ENCODE measurements around the gene GPR27.

GPR27 gene

DNA sequence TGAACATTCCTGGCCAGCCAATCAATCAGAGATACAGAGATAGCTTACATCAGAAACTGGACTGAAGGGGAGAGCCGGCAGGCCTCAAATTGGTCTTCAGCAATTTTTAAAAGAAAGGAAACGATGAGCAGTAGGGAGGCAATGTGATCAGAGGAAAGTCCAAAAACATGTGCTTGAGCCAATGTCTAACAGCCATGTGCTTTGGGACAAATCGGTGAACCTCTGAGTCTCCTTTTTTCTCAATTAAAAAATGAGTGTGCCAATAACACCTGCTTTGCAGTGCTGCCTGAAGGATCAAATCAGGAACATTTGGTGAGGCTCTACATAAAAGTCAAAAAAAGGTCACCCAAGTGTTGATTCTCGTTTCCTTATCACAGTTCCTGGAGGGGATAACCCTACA is 21.0 kb upstream of the GPR27 start:
- no peak for DNase-seq (ENCODE audit: low spot score)

DNA sequence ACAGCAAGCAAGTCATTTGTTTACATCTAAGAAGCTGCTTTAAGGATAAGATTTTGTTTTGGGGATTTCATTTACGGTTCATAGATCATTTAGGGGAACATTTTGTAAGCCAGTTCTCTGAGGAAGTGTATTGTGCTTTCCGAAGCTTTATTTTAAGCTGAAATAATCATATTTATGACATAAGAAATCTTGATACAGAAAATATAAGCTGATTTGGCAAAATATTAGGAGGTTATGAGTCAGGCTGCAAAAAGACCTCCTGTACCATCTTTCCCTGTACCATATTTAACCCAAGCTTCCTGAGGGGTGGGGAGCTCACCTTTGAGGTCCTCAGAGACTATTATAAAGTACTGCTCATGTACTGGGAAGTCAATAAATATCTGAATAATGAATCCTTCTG is 20.3 kb upstream of the GPR27 start:
- no peak for DNase-seq (ENCODE audit: low spot score)

DNA sequence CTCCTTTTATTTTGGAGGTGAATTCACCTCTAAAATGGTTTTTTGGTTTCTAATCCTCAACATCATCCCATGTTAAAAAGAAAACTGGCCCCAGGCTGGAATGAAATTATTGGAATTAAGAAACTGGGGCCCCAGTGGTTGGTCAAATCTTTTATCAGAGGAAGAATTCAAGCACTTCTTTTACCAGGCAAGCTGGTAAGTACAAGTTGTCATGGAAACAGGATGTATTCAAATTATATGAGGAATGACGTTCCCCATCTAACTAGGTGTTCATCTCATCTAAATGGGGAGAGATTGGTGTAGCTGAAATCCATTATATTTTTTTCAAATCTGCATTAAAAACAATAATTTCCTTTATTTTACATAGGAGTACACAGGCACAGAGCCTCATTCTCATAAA is 18.8 kb upstream of the GPR27 start:
- no peak for DNase-seq (ENCODE audit: low spot score)

DNA sequence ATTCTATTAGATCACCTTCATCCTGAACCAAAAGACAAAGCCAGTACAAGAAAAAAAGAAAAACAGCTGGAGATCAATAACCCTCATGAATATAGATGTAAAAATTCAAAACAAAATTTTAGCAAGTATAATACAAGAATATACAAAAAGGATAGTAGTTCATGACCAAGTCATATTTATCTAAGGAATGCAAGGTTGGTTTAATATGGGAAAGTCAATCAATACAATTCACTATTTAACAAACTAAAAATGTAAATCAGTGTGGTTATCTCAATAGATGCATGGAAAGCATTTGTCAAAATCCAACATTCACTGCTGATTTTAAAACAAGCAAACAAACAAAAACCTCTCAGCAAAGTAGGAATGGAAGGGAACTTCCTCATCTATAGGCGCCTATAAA is 11.0 kb upstream of the GPR27 start:
- no peak for DNase-seq (ENCODE audit: low spot score)

DNA sequence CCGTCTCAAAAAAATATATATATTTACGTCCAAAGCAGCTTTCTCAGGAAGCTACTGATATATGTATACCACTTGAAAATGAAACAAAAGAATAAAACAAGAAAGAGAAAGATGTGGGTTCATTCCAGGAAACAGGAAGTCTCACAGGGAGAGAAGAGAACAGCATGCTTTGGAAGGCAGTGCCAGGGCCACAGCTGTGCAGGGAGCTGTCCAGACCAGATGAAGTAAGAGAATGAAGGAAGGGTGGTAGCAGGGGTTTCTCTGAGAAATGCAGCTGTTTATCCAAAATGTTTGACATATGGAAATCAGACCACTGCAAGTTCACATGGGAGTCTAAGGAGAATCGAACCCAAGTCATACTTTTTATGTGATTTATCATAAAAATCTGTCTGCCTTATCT is 8.9 kb upstream of the GPR27 start:
- no peak for DNase-seq (ENCODE audit: low spot score)

DNA sequence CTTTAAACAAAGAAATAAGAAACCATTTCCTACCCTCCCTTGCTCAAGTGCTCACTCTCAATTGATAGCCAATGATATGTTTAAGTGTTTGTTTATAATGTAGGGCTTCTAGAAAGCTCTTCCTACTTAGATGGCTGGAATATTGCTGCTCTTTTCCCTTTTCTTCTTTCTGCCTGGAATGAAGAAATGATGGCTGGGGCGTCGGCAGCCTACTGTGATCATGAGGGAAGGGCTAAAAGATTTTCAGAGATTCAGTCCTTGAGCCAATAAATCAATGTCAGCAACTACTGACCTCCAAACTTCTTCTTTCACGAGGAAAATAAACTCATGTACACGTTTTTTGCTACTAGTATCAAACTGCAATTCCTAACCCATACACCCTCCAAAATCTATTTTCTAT is 2.1 kb upstream of the GPR27 start:
- DNase-seq (ENCODE audit: low spot score): no peak

DNA sequence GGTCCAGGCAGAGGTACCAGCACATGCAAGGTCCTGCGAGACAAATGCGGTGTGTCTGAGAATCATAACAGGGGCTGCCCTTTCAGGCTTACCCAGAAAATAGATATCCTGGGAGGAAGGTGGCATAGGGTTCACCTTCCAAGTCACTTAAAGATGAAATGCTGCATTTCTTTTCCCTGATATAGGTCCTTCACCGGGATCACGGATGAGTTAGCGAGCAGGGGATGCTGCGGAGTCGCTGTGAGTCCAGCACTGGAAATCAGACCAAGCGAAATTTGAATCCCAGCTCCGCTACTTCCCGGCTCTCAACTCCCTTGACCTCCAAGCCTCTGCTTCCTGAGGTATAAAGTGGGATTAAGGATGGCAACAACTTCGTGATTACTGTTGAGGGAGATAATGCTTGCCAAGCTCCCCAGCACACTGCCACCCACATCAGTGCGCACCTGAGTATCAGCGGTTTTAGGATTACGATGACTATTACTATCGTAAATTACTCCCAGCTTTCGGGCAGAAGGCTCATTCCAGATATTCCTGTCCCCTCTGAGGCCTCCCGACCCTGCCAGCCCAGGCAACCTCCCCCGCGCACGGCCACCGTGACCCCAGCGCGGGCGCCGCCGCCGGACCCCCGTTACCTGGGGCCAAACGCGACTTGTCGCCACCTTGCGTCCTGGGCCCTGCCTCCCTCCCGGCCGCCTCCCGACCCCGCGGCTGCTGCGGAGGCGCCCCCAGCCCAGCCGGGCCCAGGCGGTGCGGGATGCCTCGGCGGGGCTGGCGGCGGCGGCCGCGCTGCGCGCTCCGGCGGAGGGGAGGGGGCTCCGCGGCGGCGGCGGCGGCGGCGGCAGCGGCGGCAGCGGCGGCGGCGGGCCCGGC is 589 bp upstream of the GPR27 start:
- no peak for DNase-seq (ENCODE audit: low spot score)

DNA sequence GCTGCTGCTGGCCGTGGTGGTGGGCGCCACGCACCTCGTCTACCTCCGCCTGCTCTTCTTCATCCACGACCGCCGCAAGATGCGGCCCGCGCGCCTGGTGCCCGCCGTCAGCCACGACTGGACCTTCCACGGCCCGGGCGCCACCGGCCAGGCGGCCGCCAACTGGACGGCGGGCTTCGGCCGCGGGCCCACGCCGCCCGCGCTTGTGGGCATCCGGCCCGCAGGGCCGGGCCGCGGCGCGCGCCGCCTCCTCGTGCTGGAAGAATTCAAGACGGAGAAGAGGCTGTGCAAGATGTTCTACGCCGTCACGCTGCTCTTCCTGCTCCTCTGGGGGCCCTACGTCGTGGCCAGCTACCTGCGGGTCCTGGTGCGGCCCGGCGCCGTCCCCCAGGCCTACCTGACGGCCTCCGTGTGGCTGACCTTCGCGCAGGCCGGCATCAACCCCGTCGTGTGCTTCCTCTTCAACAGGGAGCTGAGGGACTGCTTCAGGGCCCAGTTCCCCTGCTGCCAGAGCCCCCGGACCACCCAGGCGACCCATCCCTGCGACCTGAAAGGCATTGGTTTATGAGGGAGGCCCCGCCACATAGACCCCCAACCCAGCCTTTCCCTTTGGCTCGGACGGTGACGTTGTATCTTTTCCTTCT is 1.1 kb downstream of the GPR27 start:
- no peak for DNase-seq (ENCODE audit: low spot score)

DNA sequence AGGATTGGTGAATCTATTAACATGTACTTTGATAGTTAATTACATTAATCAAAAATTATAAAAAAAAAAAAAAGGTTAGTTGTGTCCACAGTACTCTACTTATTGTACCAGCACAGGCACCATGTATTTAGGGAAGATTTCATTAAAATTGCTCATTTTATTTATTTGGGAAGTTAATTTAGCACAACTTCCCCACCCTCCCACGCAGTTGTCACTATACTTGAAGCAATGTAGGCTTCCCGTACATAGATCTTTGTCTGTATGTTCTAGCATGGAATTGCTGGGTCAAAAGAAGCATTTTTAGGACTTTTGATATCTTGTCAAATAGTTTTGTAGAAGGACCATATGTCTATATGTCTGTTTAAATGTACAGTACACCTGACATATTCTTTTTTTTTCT is 4.4 kb downstream of the GPR27 start:
- no peak for DNase-seq (ENCODE audit: low spot score)

DNA sequence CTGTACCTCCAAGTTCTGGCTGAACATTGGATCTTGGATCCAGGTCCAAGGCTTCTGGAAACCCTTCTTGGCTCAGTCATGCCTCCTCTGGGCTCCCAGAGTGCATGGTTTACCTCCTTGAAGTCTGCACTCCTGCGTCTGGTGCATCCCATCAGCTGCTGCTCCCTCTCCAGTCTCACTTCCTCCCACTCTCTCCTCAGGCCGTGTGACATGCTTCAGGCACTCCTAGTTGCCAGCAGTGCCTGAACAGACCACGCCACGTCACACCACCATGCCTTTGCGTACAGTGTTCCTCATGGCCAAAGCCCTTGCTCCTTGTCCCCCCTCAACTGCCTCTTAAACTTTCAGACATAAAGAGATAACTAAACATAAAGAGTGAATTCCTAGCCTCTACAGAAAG is 5.7 kb downstream of the GPR27 start:
- no peak for DNase-seq (ENCODE audit: low spot score)

DNA sequence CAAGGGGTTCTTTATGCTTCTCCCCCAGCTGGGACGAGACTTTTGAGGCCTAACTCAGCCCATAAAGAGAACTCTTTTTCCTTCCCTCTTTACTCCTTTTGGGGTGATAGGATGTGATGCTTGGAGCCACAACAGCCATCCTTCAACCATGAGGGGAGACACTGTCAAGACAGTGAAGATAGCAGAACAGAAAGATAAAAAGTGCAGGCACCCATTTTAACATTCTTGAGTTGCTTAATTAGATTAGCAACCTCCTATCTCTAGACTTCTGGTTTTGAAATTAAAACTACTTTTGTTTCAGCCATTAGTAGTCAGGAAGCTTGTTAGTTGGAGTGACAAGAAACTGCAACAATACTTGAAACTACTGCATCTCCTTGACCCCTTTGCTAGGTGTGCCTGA is 6.5 kb downstream of the GPR27 start:
- DNase-seq (ENCODE audit: low spot score): no peak

DNA sequence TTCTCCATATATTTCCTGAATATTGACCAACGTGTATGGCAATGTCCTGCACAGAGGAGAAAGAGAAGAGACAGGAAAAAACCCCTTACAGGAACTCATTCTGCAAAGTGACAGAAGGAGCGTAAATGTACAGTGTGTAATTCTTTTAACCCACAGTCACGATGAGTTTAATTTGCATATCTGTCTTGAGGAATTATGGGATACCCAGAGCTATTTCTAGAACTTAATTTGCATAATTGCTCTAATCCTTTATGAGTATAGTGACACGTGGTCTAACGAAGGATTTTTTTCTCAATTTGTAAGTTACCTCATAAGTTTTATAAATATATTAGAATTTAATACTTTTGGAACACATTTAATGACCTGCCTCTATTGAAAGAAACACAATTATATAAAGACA is 9.8 kb downstream of the GPR27 start:
- no peak for DNase-seq (ENCODE audit: low spot score)

DNA sequence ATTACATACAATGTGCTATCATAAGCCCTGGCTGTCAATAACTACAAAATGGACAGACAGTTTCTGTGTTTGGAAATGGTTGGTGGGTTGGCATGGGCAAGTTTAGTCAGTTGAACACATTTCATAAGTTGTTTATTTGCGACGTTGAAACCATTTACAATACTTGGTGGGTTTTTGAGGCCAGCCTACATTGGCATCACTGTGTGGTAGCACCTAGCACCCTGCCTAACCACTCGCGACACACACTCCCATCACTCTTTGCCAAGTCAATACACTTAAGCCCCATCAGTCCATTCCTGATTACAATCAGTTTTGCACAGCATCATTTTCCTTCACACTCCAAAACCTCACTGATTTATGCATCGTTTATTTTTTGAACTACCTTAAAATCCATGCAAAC is 17.5 kb downstream of the GPR27 start:
- no peak for DNase-seq (ENCODE audit: low spot score)

DNA sequence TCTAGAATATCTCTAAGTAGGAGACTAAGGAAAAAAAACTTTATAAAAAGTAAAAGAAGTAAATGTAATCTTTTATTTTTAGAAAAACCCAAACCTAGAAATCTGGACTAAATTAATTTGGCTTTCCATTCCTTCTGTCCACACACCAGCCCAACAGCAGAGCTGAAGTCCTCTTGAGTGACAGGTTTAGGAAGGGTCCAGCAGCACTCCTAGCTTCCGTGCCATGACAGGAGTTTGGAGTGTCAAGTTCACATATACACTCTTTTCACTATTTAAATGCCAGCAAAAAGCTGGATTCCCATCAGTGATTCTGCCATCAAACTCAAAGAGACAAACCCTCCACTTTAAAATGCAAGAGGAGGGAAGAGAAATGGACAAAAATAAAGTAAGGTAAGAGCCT is 18.2 kb downstream of the GPR27 start:
- DNase-seq (ENCODE audit: low spot score): no peak

DNA sequence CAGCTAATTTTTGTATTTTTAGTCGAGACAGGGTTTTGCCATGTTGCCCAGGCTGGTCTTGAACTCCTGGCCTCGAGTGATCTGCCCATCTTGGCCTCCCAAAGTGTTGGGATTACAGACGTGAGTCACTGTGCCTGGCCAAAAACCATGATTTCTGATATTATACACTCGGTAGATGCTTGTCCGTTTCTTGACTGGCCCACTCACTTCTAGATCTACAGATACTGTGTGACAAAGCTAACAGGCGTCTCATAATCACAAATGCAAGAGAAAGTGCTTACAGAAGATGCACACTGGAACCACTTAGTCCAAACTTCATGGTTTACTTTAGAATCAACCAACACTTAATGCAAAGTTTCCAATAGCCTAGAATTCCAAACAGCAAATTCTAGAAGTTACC is 22.9 kb downstream of the GPR27 start:
- no peak for DNase-seq (ENCODE audit: low spot score)

DNA sequence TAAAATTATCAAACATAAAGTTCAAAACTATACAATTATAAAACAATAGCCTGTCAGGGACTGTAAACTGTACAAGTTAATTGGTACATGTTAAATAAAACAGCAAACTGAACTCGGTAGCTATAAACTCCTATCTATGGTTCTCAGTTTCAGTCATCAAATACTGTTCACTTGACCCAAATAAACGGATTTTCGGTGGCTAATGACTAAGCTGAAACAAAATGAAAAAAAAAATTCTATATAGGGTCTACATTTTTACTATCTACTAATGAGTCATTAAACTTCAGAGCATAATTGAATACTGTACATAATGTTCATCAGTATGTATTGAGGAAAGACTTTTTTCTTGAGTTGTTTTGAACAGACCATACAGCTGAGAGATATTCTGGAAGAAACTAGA is 24.7 kb downstream of the GPR27 start:
- DNase-seq (ENCODE audit: low spot score): no peak

DNA sequence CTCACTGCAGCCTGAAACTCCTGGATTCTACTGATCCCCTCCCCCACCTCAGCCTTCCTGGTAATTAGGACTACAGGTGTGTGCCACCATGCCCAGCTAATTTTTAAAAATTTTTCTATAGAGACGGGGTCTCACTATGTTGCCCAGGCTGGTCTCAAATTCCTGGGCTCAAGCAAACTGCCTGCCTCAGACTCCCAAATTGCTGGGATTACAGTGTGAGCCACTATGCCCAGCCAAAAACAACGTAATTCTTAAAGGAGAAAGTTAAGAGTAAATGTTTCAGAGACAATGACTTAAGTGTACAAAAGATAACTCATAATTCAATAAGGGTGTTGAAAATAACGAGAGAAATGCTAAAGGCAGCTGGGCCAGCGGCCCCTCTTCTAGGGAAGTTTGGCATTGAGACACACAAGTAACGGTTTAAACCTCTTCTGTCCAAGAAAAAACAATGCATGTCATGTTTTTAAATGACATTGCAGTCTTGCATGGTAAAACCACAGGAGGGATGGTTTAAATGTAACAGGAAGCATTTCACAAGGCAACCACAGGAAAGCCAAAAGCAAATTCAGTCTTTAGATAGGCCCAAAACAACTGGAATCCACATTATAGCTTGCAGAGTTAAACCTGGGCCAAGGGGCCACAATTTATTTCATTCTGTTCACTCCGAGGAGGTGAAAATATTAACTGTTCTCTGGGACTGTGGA is 26.2 kb downstream of the GPR27 start:
- no peak for DNase-seq (ENCODE audit: low spot score)

DNA sequence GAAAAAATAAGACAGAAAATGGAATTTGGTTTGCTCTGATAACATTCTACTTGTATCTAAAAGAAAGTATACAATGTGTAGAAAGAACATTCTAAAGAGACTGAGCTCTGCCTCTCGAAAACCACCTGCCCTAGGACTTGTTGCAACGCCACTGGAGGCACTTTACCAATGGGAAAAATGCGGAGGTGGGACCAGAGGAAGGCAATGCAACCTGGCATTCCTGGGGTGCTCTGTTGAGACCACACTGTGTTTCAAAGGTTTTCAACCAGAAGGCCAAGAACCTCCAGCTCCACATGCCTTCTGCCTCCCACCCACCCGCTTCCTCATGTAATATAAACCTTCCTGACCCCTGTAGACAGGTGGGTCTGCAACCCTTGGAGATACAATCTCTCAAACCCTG is 26.8 kb downstream of the GPR27 start:
- DNase-seq (ENCODE audit: low spot score): no peak

DNA sequence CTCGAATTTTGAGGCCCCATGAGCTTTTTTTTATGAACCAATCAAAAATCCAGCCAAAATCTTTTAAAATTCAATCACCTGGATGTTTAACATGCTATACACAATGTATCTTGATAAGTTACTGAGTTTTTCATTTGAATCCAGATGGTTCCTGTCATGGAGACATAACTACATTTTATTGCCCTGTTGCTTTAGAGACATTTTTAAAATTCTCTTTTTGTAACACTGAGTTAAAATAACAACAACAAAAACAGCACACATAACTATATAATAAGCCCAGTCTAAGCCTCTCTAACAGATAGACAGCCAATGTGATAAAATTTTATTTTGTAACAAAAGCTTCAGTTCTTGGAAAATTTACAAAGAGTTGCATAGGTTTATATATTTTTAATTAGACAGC is 29.5 kb downstream of the GPR27 start:
- DNase-seq (ENCODE audit: low spot score): no peak

DNA sequence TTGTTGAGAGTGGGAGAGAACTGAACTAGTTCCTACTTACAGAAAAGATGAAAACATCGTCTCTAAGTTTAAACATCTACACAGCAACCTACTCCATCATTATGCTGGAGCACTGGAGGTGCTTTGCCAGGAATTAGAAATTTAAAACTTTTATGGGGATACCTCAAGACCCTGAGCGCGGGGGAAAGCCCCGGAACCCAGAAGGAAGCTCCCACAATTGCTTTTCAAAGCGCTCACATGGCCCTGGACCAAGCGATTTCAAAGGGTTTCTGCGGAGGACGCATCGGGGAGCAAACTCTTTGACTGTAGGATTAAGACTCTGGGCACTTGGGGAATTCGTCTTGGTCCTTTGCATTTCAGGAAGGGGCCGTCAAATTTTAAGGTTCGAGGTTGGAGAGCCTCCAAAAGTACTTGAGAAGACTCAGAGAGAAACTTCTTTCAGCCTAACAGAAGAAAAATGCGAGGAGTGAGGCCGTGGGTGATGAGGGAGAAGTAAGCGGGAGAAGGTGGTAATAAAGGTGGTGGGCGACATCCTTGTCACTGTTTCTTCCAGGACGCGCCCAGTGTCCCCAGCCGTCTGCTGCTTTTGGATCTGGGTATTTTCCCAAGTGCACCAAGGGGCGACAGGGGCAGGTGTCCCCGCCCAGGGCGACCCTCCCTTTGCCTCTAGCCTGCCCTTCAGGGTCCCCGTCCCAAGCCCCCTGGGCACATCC is 30.7 kb downstream of the GPR27 start:
- DNase-seq (ENCODE audit: low spot score): no peak

DNA sequence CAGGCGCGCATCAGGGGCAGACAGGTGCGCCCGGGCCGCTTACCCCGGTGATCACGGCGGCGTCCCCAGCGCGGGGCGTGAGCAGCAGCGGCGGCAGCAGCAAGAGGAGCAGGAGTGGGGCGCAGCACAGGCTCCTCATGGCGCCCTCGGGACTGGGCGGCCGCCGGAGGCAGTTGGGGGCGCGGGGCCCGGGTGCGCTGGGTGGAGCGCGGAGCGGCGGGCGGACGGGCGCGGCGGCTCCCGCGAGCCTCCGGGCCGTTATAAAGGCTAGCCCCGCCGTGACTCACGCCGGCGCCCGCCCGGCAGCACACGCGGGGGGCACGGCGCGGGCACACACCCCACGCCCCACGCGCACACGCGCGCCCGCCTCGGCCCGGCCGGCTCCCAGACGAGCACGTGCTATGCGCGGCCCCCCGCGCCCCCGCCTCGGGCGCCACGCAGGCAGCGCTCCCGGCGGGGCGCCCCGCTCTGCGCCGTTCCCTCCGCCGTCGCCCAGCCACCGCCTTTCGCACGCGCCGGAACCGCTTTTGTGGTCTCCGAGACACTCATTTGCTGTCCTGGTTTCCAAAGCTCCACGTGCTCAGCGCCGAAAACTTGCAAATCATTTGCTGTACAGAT is 31.4 kb downstream of the GPR27 start, which contains the start of gene PROK2:
TSS of gene PROK2 (minus strand) at position 235 of the 618 bp plus-strand sequence. CDS start at position 139, 96 bp downstream.
- no peak for DNase-seq (ENCODE audit: low spot score)
